ENCODE data around the gene CDH6.

Gene CDH6

DNA sequence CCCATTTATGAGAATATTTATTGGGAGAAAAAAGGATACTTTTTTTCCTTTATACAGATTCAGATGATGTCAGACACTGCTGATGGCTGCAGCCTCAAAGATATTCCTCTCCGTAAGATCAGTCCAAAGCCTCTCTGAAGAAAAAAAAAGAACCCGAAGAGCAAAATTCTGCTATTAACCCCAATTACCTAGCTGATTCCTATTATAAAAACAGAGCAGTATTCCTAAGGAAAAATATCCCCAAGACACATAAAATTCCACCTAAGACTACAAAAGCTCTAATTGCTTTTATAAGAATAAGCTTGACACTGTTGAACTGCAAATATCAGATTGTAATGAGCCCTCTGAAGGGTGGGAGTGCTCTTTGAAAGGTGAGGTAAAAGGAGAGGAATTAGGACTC lies 138.7 kb downstream of the CDH6 start:
- TF ChIP-seq, protein P1, sequence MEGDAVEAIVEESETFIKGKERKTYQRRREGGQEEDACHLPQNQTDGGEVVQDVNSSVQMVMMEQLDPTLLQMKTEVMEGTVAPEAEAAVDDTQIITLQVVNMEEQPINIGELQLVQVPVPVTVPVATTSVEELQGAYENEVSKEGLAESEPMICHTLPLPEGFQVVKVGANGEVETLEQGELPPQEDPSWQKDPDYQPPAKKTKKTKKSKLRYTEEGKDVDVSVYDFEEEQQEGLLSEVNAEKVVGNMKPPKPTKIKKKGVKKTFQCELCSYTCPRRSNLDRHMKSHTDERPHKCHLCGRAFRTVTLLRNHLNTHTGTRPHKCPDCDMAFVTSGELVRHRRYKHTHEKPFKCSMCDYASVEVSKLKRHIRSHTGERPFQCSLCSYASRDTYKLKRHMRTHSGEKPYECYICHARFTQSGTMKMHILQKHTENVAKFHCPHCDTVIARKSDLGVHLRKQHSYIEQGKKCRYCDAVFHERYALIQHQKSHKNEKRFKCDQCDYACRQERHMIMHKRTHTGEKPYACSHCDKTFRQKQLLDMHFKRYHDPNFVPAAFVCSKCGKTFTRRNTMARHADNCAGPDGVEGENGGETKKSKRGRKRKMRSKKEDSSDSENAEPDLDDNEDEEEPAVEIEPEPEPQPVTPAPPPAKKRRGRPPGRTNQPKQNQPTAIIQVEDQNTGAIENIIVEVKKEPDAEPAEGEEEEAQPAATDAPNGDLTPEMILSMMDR (IDR thresholded peaks at IDR 0.05; ENCODE audit: control insufficient read depth, insufficient read depth, low read depth, low read length, missing control alignments), result no peak
- no peak overlapping the region for H3K4me3 ChIP-seq (ENCODE audit: control insufficient read depth, low read depth, low read length)
- no peak for DNase-seq (ENCODE audit: low read depth)

DNA sequence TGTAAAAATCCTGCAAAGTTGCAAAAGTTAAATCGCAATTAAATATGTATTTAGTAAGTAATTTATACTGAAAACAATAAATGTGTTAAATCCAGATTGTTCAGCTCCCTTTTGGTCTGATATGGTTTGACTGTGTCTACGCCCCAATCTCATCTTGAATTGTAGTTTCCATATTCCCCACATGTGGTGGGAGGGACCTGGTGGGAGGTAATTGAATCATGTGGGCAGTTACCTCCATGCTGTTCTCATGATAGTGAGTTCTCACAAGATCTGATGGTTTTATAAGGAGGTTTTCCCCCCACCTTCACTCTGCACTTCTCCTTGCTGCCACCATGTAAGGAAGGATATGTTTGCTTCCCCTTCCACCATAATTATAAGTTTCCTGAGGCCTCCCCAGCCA lies 140.0 kb downstream of the CDH6 start:
- DNase-seq (ENCODE audit: low read depth), result no peak
- H3K4me3 ChIP-seq (ENCODE audit: control insufficient read depth, low read depth, low read length), result no peak overlapping the region
- TF ChIP-seq, protein P1 (IDR thresholded peaks at IDR 0.05; ENCODE audit: control insufficient read depth, insufficient read depth, low read depth, low read length, missing control alignments), result no peak

DNA sequence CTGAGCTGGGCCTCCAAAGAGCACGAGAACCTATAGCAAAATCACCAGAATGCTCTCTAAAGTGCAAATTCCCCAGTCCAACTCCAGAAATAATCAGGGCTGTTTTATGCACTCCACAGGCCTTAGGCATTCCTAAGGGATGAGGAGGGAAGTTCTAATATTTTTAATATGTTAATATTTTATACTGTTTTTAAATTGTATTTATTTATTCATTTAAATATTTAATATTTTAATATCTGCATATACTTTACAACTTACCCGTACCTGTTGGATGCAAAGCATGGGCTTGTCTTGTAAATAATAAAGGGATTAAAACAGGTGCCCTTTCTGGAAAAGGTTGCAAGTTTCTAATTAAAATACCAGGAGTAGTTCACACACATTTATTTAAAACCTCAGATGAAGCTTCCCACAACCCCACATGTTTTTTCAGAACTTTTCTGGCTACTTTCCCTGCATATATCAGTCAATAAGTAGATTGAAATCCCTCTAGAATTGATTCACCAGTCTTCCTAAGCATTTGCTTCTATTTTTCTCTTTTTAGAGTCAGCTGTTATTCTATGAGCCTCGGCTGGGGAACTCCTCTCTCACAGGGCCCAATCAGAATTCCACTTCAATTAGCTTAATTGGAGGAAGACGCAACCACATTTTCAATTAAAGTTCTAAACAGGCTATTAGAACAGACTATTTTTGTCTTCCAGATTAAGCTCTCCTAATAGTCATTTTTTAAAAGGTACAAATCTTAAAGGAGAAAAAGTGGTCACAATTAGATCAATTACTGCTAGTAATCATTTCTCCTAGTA lies 140.8 kb downstream of the CDH6 start:
- H3K4me3 ChIP-seq (ENCODE audit: control insufficient read depth, low read depth, low read length), result no peak overlapping the region
- DNase-seq (ENCODE audit: low read depth), result no peak
- TF ChIP-seq, protein P1 (IDR thresholded peaks at IDR 0.05; ENCODE audit: control insufficient read depth, insufficient read depth, low read depth, low read length, missing control alignments), result no peak

DNA sequence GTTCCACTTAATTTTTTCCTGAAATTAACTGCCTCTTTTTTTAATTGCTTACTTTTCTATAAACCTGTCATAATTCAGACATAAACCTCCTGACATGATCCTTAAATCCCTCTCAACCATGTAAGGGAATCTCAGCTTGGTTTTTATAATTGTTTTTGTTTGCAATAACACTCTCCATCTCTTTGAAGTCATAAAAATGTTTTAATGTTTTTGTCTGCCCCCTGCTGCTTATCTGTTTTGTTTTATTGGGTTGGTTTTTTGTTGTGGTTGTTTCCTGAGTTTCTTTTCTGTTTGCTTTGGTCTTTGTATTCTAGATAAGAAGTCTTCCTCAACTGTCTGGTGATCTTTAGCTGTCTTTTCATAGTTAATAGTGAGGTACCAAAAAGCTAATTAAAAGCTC lies 142.0 kb downstream of the CDH6 start:
- TF ChIP-seq, protein P1 (IDR thresholded peaks at IDR 0.05; ENCODE audit: control insufficient read depth, insufficient read depth, low read depth, low read length, missing control alignments), result no peak
- no peak for DNase-seq (ENCODE audit: low read depth)
- no peak overlapping the region for H3K4me3 ChIP-seq (ENCODE audit: control insufficient read depth, low read depth, low read length)

DNA sequence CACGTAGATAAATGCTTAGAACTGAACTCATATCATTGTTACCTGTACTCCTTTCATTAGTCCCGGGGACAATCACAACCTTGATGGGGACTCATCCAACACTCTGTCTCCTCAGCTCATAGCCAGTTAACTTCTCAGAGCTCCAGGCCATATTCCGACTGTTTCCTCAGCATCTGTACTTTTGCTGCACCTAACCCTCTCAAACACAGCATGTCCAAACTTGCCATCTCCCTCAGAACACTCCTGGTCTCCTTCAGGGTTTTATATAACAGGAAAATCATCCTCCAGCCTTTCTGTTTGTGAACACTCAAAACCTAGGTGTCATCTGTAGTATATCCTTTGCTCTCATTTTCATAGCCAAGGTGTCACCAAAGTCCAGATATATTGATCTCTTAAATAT lies 150.5 kb downstream of the CDH6 start:
- DNase-seq (ENCODE audit: low read depth), result no peak
- TF ChIP-seq, protein P1 (IDR thresholded peaks at IDR 0.05; ENCODE audit: control insufficient read depth, insufficient read depth, low read depth, low read length, missing control alignments), result no peak
- no peak overlapping the region for H3K4me3 ChIP-seq (ENCODE audit: control insufficient read depth, low read depth, low read length)

DNA sequence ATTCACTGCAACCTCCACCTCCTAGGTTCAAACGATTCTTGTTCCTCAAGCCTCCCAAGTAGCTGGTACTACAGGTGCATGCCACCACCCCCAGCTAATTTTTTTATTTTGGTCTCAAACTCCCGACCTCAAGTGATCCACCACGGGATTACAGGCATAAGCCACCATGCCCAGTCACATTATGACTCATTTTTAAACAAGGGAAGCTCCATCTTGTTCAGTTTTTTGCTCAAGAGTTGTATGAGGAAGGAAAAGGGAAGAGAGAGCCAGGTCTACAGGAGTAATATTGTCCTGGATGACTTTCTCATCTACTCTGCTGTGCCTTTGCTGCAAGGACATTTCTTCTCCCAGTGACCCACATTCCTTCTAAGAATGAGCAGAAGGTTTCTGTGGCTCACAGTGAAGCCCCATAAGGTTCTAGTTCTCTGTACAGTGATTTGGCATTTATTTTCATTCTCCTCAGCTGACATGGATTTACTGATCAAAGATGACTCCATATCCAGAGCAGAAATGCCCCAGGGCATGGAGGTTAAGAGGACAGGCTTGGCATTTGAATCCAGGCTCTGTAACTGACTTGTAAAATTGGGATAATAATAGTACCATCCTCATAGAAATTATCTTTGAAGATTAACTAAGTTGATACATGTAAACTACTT lies 153.5 kb downstream of the CDH6 start:
- no peak overlapping the region for H3K4me3 ChIP-seq (ENCODE audit: control insufficient read depth, low read depth, low read length)
- DNase-seq (ENCODE audit: low read depth), result no peak
- TF ChIP-seq, protein P1 (IDR thresholded peaks at IDR 0.05; ENCODE audit: control insufficient read depth, insufficient read depth, low read depth, low read length, missing control alignments), result no peak

Measured in AG09309 (cell line).